Smooth muscle cell (in vitro differentiated cells): ENCODE measurements around the gene ASL. TPM values are rescaled to one million over a fixed set of nuclear protein-coding genes. Genes with fewer than 3 reads are reported as not detected.
A peak's percentile ranks its signal among the peaks of the same experiment; 100 is the strongest.
"Not testable (repeated sequence)": the region's sequence is repeated elsewhere in the genome, so short reads cannot be mapped to it uniquely, and the experiment has no call there.

Source experiments
- DNase-seq: peaks from one replicate; lab custom pipeline; 2025; ENCODE audit not compliant: unreplicated experiment; lab: John Stamatoyannopoulos, UW
- H2AFZ ChIP-seq: fragments of 200-600 bp; sonication (generic); 2 replicates; pipeline ENCODE4 v1.6.0; 2016; ENCODE audit warnings: antibody characterized with exemption, low read depth, mild to moderate bottlenecking
- H3F3A ChIP-seq: fragments of 200-600 bp; sonication (generic); 2 replicates; pipeline ENCODE4 v1.6.0; 2017; ENCODE audit warnings: antibody characterized with exemption, low read depth
- H3K27ac ChIP-seq: fragments of 200-600 bp; sonication (generic); 2 replicates; pipeline ENCODE4 v1.5.1; 2016; ENCODE audit warnings: low read depth, mild to moderate bottlenecking
- H3K27me3 ChIP-seq: fragments of 200-600 bp; sonication (generic); 2 replicates; pipeline ENCODE4 v1.6.1; 2016; ENCODE audit warnings: low read depth, mild to moderate bottlenecking
- H3K36me3 ChIP-seq: fragments of 200-600 bp; sonication (generic); 2 replicates; pipeline ENCODE4 v1.5.1; 2016; ENCODE audit warnings: low read depth
- H3K4me1 ChIP-seq: fragments of 200-600 bp; sonication (generic); 2 replicates; pipeline ENCODE4 v1.5.1; 2016; ENCODE audit warnings: low read depth
- H3K4me2 ChIP-seq: fragments of 200-600 bp; sonication (generic); 2 replicates; pipeline ENCODE4 v1.6.0; 2016; ENCODE audit warnings: mild to moderate bottlenecking
- H3K4me3 ChIP-seq: fragments of 200-600 bp; sonication (generic); 2 replicates; pipeline ENCODE4 v1.5.1; 2016; ENCODE audit warnings: mild to moderate bottlenecking
- H3K79me2 ChIP-seq: fragments of 200-600 bp; sonication (generic); 2 replicates; pipeline ENCODE4 v1.6.0; 2016; ENCODE audit warnings: low read depth, mild to moderate bottlenecking
- H3K9ac ChIP-seq: fragments of 200-600 bp; sonication (generic); 2 replicates; pipeline ENCODE4 v1.6.0; 2016; ENCODE audit warnings: low read depth
- H3K9me3 ChIP-seq: fragments of 200-600 bp; sonication (generic); replicated peaks from 2 replicates; pipeline ENCODE4 v1.5.1; 2016; ENCODE audit warnings: low read depth
- H4K20me1 ChIP-seq: fragments of 200-600 bp; sonication (generic); 2 replicates; pipeline ENCODE4 v1.6.0; 2016; ENCODE audit warnings: low read depth
- CTCF ChIP-seq: fragments of 200-600 bp; sonication (generic); IDR thresholded peaks from 2 replicates; pipeline ENCODE4 v1.5.1; 2017; ENCODE audit warnings: borderline replicate concordance, mild to moderate bottlenecking, antibody characterized with exemption; ENCODE audit not compliant: insufficient read depth, poor library complexity, severe bottlenecking
- WGBS: methylation state at CpG from one replicate; pipeline ENCODE4 v1.1.7; 2016; ENCODE audit warnings: low lambda C conversion rate; 5-methylcytosine and 5-hydroxymethylcytosine counted together
- polyA plus RNA-seq: library from polyadenylated mRNA; unstranded; fragments of >200 nt; fragmentation: Nextera tagmentation; extraction: Ambion mirVana; gene quantifications from 2 replicates; pipeline ENCODE4 v1.2.1, GENCODE V29; 2016
- total RNA-seq: library from RNA; depleted of rRNA; stranded (reverse); fragments of >200 nt; gene quantifications from 2 replicates; pipeline ENCODE4 v1.2.3, GENCODE V29; 2014

The ASL gene
- total and polyA plus RNA-seq, 2 experiments from 2014 or later, result 12.4 to 26.1 TPM

GRCh38 chr7:66105263-66105748 is 29.7 kb downstream of the ASL start:
- Histone ChIP-seq H3K36me3 (no peaks in the 10 kb centered on the region), H4K20me1 (no peaks in the 10 kb centered on the region), H3K27ac (no peak overlapping the region), H3K4me2 (no peak overlapping the region), H3K79me2 (no peaks in the 10 kb centered on the region), H3K9me3 (no peaks in the 10 kb centered on the region), H3F3A (no peaks in the 10 kb centered on the region), H3K27me3 (no peaks in the 10 kb centered on the region), H3K9ac (no peak overlapping the region), H2AFZ (no peak overlapping the region), H3K4me1 (no peaks in the 10 kb centered on the region), H3K4me3 (no peak overlapping the region)
- WGBS, result 93% methylated on average over 5 of the region's 5 CpGs
- no peak for TF ChIP-seq CTCF
- DNase-seq, result no peak

- H2AFZ ChIP-seq, H3K9ac ChIP-seq, H3K36me3 ChIP-seq, H3K27me3 ChIP-seq, H3K79me2 ChIP-seq, H3K27ac ChIP-seq, DNase-seq, H4K20me1 ChIP-seq, H3K4me1 ChIP-seq, H3K9me3 ChIP-seq, H3K4me2 ChIP-seq, H3K4me3 ChIP-seq, H3F3A ChIP-seq: not testable (repeated sequence)
- WGBS, result 87% methylated on average over 5 of the region's 5 CpGs
Observed at GRCh38 chr7:66108410-66108809, 32.8 kb downstream of the ASL start.

GRCh38 chr7:66110856-66111255 is 35.2 kb downstream of the ASL start:
- H2AFZ ChIP-seq, result no peak overlapping the region
- H3K4me2 ChIP-seq, result peak overlapping the region; percentile 59

More at GRCh38 chr7:66110856-66111255, 35.2 kb downstream of the ASL start:
- Histone ChIP-seq H3K9ac (no peak overlapping the region), H3K9me3 (no peaks in the 10 kb centered on the region), H3K27ac (peak overlapping the region; percentile 92), H3K79me2 (peaks cover 6% of the 10 kb centered on the region), H3K4me3 (no peak overlapping the region), H3K27me3 (no peaks in the 10 kb centered on the region), H3K4me1 (peaks cover 12% of the 10 kb centered on the region), H3F3A (no peaks in the 10 kb centered on the region), H3K36me3 (no peaks in the 10 kb centered on the region), H4K20me1 (peaks cover 3% of the 10 kb centered on the region)
- 9% methylated on average over 9 of the region's 9 CpGs for WGBS
- no peak for DNase-seq
- TF ChIP-seq CTCF, result no peak
